Memory B cell (primary cell): ENCODE measurements around the gene IFNW1.
"Not testable (repeated sequence)": the region's sequence is repeated elsewhere in the genome, so short reads cannot be mapped to it uniquely, and the experiment has no call there.

Source experiments
- ATAC-seq: fragments of 150-1000 bp; cut with Tn5 transposase; 2 replicates; pipeline ENCODE4 v1.10.0; 2021; ENCODE audit warnings: low read depth, mild to moderate bottlenecking, moderate library complexity
- DNase-seq, 2 donors: peaks; one replicate each; pipeline ENCODE4 v3.0.0; 2022; ENCODE audit warnings: low spot score in 2 of 2
- H3K27ac Mint-ChIP-seq: one replicate; pipeline ENCODE4 v1.8.0; 2022; ENCODE audit warnings: mild to moderate bottlenecking, moderate library complexity, mixed read lengths
- H3K27me3 Mint-ChIP-seq: one replicate; pipeline ENCODE4 v1.8.0; 2022; ENCODE audit warnings: mixed read lengths
- H3K36me3 Mint-ChIP-seq: one replicate; pipeline ENCODE4 v1.8.0; 2022; ENCODE audit warnings: mild to moderate bottlenecking, mixed read lengths
- H3K4me1 Mint-ChIP-seq: one replicate; pipeline ENCODE4 v1.8.0; 2022; ENCODE audit warnings: mixed read lengths
- H3K4me3 Mint-ChIP-seq: one replicate; pipeline ENCODE4 v1.8.0; 2022; ENCODE audit warnings: mild to moderate bottlenecking, moderate library complexity, mixed read lengths
- H3K9me3 Mint-ChIP-seq: one replicate; pipeline ENCODE4 v1.8.0; 2022; ENCODE audit warnings: mixed read lengths

Gene IFNW1

DNA sequence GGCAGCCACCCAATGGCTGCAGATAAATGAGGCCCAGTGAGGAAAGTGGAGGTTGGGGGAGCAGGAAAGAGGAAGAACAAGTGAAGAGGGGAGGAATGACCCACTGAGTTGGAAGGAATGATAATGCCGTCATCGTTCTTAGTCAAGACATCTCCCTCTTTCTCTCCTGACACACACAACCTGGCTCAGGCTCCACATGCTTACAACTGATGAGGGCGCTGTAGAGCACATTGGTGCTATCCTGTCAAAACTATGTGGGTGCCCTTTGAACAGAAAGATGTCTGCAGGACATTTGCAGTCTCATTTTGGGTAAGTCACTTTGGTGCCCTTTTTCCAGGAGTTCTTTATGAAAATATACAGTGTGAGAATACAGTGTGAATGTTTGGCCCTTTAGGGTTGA is 5.9 kb downstream of the IFNW1 start:
- Mint-ChIP-seq H3K36me3 (no peaks in the 10 kb centered on the region), H3K4me3 (no peak overlapping the region)
- no peak for ATAC-seq

DNA sequence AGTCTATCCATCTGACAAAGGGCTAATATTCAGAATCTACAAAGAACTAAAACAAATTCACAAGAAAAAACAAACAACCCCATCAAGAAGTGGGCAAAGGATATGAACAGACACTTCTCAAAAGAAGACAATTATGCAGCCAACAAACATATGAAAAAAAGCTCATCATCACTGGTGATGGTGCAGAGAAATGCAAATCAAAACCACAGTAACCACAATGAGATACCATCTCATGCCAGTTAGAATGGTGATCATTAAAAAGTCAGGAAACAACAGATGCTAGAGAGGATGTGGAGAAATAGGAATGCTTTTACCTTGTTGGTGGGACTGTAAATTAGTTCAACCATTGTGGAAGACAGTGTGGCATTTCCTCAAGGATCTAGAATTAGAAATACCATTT is 13.4 kb downstream of the IFNW1 start:
- not testable (repeated sequence) for ATAC-seq, DNase-seq, H3K9me3 Mint-ChIP-seq, H3K36me3 Mint-ChIP-seq, H3K4me1 Mint-ChIP-seq, H3K4me3 Mint-ChIP-seq, H3K27ac Mint-ChIP-seq
- peaks cover 10% of the 10 kb centered on the region for H3K27me3 Mint-ChIP-seq

More for the DNA sequence above, 5.9 kb downstream of the IFNW1 start:
- Mint-ChIP-seq H3K27ac (no peak overlapping the region), H3K4me1 (no peaks in the 10 kb centered on the region), H3K27me3 (peaks cover 7% of the 10 kb centered on the region), H3K9me3 (no peaks in the 10 kb centered on the region)
- no peak for DNase-seq

DNA sequence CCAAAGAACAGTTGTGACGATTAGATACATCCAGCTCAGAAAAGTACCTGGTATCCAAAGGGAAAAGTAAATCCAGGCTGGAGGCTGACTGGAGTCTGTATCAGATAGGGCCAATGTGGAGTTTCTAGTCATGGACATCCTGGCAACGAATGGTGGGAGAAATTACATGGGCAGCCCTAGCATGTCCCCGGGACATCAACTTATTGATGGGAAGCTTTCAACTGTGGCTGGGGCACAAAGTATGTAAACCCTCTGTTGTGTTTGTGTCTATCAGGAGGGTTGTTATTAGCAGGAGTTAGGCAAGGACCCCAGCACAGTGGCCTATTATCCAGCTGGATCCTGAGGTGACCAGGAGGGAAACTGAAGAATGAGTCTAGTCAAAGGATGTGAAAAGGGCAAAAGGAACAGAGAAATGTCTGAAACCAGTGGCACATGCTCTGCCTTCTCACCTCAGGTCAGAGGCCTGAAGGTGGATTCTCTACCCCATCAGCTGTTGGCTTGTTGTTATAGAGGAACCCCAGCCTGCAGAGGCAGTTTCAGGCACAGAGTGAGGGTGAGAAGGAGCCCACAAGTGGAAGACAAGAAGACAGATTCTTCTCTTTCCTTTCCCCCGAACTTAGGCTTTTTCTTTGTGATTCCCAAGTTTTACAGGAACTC is 19.9 kb downstream of the IFNW1 start:
- H3K4me3 Mint-ChIP-seq: no peak overlapping the region

DNA sequence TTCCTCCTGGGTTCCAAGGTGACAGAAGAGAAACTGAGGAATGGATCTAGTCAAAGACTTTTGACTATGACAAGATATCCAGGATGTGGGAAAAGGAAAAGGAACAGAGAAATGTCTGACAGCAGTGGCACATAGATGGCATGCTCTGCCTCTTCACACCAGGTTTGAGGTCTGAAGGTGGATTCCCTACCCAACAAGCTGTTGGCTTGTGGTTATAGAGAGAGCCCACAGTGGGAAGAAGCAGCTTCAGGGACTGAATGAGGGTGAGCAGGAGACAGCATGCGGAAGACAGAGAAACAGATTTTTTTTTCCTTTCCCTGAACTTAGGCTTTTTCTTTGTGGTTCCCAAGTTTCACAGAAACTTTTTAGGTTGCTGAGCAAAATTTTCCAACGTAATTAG is 20.6 kb downstream of the IFNW1 start:
- DNase-seq: no peak
- ATAC-seq: no peak
- H3K36me3 Mint-ChIP-seq: no peaks in the 10 kb centered on the region

More for the DNA sequence above, 19.9 kb downstream of the IFNW1 start:
- ATAC-seq: peak; percentile 35
- Mint-ChIP-seq H3K4me1 (peaks cover 2% of the 10 kb centered on the region), H3K36me3 (no peaks in the 10 kb centered on the region), H3K9me3 (peaks cover 4% of the 10 kb centered on the region), H3K27ac (no peak overlapping the region), H3K27me3 (peaks cover 16% of the 10 kb centered on the region)
- DNase-seq: no peak

DNA sequence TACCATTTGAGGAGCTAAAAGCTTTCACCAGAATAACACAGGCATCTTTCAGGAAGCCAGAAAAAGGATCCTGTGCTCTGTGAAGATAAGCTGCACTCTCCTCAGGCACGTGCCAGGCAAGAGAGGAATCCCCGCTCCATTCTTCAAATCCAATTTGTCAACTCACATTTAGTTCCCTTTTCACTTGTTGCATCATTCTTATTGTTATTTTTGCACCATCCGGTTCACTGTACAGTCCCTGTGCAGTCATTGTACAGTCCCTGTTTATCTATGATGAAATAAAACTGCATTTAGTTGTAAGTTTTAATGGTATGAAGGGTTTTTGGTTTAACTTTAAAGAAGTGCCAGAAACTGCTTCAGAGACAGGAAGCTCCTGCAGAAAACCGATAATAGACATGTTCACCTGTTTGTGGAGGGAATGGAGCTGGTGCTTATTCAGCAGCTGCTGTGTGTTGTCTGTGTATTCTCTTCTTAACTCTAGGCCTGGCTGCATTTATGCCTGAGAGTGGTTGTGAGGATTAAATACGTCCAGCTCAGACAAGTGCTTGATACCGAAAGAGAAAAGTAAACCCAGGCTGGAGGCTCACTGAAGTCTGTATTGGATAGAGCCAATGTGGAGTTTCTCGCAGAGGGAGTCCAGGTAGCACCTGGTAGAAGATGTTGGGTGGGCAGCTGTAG is 22.4 kb downstream of the IFNW1 start:
- no peaks in the 10 kb centered on the region for H3K36me3 Mint-ChIP-seq
- peaks cover under 1% of the 10 kb centered on the region for H3K4me1 Mint-ChIP-seq
- H3K27ac Mint-ChIP-seq: no peak overlapping the region
- H3K4me3 Mint-ChIP-seq: no peak overlapping the region
- peaks cover 10% of the 10 kb centered on the region for H3K27me3 Mint-ChIP-seq
- no peak for ATAC-seq
- H3K9me3 Mint-ChIP-seq: peaks cover 2% of the 10 kb centered on the region
- no peak for DNase-seq

More for the DNA sequence above, 20.6 kb downstream of the IFNW1 start:
- peaks cover 13% of the 10 kb centered on the region for H3K27me3 Mint-ChIP-seq
- peaks cover 4% of the 10 kb centered on the region for H3K9me3 Mint-ChIP-seq
- peaks cover 2% of the 10 kb centered on the region for H3K4me1 Mint-ChIP-seq
- H3K4me3 Mint-ChIP-seq: no peak overlapping the region
- no peak overlapping the region for H3K27ac Mint-ChIP-seq

DNA sequence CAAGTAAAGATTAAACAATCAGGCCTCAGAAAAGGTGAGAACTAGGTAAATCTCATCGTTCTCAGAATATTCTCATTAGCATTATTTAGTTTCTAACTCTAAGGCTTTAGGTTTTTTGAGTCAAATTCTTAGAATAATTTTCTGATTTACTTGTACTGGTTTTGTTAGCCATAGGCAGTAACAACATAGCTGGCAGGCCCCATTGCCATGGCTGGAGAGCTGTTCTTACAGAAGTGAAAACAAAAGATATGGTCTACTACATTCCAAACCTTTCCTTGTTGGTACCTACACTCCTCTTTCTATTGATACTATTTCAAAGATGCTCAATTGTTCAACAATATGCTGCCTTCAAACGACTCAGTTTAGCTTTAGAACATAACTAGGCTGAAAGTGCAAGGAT is 27.3 kb downstream of the IFNW1 start:
- Mint-ChIP-seq H3K4me3 (no peak overlapping the region), H3K4me1 (no peaks in the 10 kb centered on the region), H3K27ac (no peak overlapping the region), H3K27me3 (peaks cover 4% of the 10 kb centered on the region), H3K36me3 (no peaks in the 10 kb centered on the region), H3K9me3 (no peaks in the 10 kb centered on the region)
- DNase-seq (no peak), ATAC-seq (no peak)

DNA sequence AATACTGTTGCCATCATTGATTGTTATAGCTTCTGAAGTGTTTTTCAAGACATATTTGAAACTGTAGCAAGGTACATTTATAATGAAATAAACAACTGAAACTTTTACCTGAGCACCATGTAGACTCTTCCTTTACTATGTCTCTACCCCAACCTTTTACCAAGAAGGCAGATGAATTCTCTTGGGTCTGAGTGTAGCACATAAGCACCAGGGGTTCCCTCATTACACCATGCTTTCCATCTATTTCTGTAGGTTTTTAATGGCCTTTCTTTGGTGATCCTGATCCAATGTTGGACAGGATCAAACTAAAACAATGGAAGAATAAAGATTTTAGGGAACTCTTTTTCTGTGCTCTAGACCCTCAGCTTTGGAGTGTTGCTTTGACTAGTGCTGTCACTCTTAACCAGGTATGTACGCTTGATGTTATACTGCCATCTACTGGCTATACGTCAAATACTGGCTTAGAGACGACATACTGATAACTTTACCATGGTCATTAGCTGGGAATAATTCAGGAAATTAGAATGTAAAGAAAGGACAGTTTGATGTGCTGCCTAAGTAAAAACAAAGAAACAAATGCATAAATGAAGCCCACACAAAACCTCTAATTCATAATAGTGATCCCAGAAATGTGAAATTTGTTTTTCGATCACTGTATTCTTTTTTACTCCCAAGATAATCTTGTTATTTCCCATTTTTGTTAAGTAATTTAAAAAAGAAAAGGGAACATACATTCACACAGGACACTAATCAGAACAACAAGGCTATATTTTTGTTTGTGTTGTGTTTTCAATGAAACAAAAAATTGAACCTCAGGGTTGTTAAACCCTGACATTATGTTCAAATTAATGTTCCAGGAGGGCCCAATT is 30.7 kb downstream of the IFNW1 start:
- H3K27ac Mint-ChIP-seq: no peak overlapping the region
- DNase-seq (peak in 1 of 2 donors; percentile 44), ATAC-seq (peak; percentile 79)
- peaks cover 3% of the 10 kb centered on the region for H3K27me3 Mint-ChIP-seq
- H3K9me3 Mint-ChIP-seq: no peaks in the 10 kb centered on the region
- no peak overlapping the region for H3K4me3 Mint-ChIP-seq
- no peaks in the 10 kb centered on the region for H3K36me3 Mint-ChIP-seq
- no peaks in the 10 kb centered on the region for H3K4me1 Mint-ChIP-seq

DNA sequence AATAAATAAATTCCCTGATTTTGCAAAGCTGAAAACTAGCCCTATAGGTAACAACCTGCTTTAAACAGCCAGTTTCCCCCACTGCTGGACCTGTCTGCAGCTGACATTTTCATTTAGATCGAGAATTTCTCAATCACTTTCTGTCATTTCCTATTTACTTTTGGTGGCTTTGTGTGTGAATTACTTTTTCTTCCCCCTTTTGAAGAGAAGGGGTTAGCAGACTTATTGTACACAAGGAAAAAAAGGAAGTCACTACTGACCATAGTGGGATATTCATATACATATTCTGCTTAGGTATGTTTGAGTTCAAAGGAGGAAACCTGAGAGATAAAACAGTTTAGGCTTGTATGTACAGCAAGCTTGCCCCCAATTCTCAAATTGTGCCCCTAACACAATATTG is 36.8 kb downstream of the IFNW1 start:
- no peak for DNase-seq
- Mint-ChIP-seq H3K36me3 (no peaks in the 10 kb centered on the region), H3K4me3 (no peak overlapping the region), H3K27me3 (no peaks in the 10 kb centered on the region), H3K9me3 (no peaks in the 10 kb centered on the region), H3K4me1 (peaks cover 3% of the 10 kb centered on the region), H3K27ac (no peak overlapping the region)
- no peak for ATAC-seq

DNA sequence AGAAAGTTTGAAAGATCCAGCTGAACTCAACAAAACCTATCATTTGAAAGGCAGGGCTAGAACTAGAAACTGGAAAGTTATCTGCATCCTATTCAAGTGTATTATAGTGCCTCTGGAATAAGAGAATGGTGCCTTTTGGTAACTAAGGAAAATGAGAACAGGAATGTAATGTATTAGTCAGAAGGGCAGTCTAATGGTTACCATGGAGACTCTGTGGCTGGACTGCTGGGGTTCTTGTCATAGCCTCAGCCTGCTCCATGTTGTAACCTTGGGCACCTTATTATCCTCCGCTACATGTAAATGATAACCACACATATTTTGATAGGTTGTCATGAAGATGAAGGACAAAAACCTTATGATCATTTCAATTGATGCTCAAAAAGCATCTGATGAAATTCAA is 39.3 kb downstream of the IFNW1 start:
- Mint-ChIP-seq H3K4me3 (no peak overlapping the region), H3K4me1 (peaks cover 4% of the 10 kb centered on the region), H3K27me3 (no peaks in the 10 kb centered on the region), H3K9me3 (no peaks in the 10 kb centered on the region), H3K27ac (no peak overlapping the region), H3K36me3 (no peaks in the 10 kb centered on the region)
- ATAC-seq (no peak), DNase-seq (no peak)

DNA sequence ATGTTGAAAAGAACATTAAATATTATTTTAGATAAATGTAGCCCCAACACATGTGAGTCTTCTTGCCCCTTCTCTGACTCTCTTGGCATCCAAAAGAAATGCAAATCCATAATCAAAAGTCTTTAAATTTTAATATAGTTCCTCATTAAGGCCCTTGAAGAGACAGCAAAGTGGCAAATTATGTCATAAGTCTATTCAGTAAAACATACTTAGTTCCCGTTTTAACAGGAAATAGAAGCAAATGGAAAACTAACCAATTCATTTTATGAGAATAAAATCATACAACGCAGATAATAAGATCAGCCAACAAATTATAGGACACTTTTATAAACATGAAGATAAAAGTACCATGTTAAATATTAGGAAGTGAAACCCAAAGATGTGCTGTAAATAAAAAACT is 43.8 kb downstream of the IFNW1 start:
- no peak overlapping the region for H3K27ac Mint-ChIP-seq
- H3K27me3 Mint-ChIP-seq: no peaks in the 10 kb centered on the region
- H3K36me3 Mint-ChIP-seq: no peaks in the 10 kb centered on the region
- H3K4me3 Mint-ChIP-seq: no peak overlapping the region
- H3K4me1 Mint-ChIP-seq: peaks cover 11% of the 10 kb centered on the region
- H3K9me3 Mint-ChIP-seq: no peaks in the 10 kb centered on the region
- ATAC-seq (peak; percentile 62), DNase-seq (no peak)

DNA sequence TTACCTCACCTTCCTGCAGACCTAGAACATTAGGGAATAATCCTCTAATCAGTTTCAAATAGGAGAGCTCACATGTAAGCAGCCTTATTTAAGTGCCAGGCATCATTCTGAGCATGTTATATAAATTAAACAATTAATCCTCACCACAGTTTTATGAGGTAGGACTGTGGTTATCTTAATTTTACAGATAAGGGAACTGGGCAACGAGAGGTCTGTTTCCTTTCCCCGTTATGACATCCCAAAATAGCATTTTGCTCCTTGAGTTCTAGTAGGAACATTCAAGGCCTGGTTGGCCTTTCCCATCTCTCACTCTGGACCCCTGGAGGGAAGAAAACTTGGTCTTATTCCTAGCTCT is 44.8 kb downstream of the IFNW1 start:
- H3K36me3 Mint-ChIP-seq: no peaks in the 10 kb centered on the region
- H3K27me3 Mint-ChIP-seq: no peaks in the 10 kb centered on the region
- no peak overlapping the region for H3K27ac Mint-ChIP-seq
- DNase-seq (no peak), ATAC-seq (no peak)
- peaks cover 11% of the 10 kb centered on the region for H3K4me1 Mint-ChIP-seq
- no peak overlapping the region for H3K4me3 Mint-ChIP-seq
- H3K9me3 Mint-ChIP-seq: peaks cover 1% of the 10 kb centered on the region

DNA sequence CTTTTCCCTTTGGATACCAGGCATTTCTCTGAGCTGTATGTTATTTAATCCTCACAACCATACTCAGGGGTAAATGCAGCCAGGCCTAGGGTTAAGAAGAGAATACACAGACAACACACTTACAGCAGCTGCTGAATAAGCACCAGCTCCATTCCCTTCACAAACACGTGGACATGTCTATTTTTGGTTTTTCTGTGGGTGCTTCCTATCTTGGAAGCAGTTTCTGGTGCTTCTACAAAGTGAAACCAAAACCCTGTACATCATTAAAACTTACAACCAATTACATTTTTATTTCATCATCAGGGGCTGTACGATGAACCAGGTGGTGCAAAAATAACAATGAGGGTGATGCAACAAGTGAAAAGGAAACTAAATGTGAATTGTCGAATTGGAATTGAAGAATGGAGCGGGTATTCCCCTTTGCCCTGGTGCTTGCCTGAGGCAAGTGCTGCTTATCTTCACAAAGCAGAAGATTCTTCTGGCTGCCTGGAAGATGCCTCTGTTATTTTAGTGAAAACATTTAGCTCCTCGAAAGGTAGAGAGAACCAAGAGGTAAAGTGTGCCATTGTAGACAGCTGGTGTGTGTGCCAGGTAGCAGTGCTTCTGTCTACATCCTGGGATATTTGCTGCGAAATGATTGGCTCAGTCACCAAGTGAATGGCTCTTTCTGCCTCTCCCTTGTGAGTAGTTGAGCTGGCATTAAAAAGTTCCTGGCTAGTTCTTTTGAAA is 45.3 kb downstream of the IFNW1 start:
- H3K9me3 Mint-ChIP-seq: peaks cover 1% of the 10 kb centered on the region
- no peaks in the 10 kb centered on the region for H3K36me3 Mint-ChIP-seq
- H3K27me3 Mint-ChIP-seq: no peaks in the 10 kb centered on the region
- ATAC-seq: peak; percentile 77
- H3K4me3 Mint-ChIP-seq: no peak overlapping the region
- peak overlapping the region; percentile 63 for H3K27ac Mint-ChIP-seq
- peaks cover 11% of the 10 kb centered on the region for H3K4me1 Mint-ChIP-seq
- no peak for DNase-seq

DNA sequence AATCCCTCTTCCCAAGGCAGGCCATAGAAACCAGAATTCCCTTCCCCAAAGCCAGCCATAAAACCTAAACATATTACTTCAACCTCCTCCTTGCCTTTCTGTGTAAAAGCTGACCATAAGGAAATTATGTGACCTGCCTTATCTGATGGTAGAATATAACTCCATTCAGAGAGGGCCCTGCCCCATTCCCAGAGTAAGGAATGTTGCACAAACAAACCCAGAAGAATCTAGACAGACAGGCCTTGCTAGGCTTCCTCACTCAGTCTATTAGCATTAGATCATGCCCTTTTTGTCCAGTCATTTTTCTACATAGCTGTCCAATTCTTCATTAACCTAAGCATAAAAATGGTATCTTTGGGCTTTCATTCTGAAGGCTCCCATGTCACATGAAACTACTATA is 46.1 kb downstream of the IFNW1 start:
- Mint-ChIP-seq H3K4me1 (peaks cover 9% of the 10 kb centered on the region), H3K4me3 (no peak overlapping the region), H3K27me3 (no peaks in the 10 kb centered on the region)

More for the DNA sequence above, 46.1 kb downstream of the IFNW1 start:
- no peaks in the 10 kb centered on the region for H3K36me3 Mint-ChIP-seq
- H3K9me3 Mint-ChIP-seq: peaks cover 1% of the 10 kb centered on the region
- H3K27ac Mint-ChIP-seq: no peak overlapping the region
- DNase-seq (no peak), ATAC-seq (no peak)
